H9 (cell line): ENCODE measurements around the gene MYO7B. TPM values are rescaled to one million over a fixed set of nuclear protein-coding genes. Genes with fewer than 3 reads are reported as not detected.

Experiments
- DNase-seq: peaks from one replicate; pipeline ENCODE4 v3.0.0-alpha.2; 2017
- H2AFZ ChIP-seq: one replicate; pipeline ENCODE4 v1.6.1; 2013; ENCODE audit warnings: mild to moderate bottlenecking, low read length, control low read depth, moderate library complexity
- H2AK5ac ChIP-seq: 2 replicates; pipeline ENCODE4 v1.6.1; 2013; ENCODE audit warnings: low read length, control low read depth, mixed read lengths; ENCODE audit not compliant: insufficient read length
- H2BK120ac ChIP-seq: one replicate; pipeline ENCODE4 v1.6.1; 2013; ENCODE audit warnings: low read depth, mild to moderate bottlenecking, low read length, control low read depth, inconsistent platforms; ENCODE audit not compliant: poor library complexity, severe bottlenecking
- H2BK12ac ChIP-seq: 2 replicates; pipeline ENCODE4 v1.6.1; 2013; ENCODE audit warnings: low read length, control low read depth, mixed read lengths, low read depth; ENCODE audit not compliant: insufficient read length
- H2BK15ac ChIP-seq: 2 replicates; pipeline ENCODE4 v1.6.1; 2013; ENCODE audit warnings: low read depth, low read length, control low read depth
- H2BK20ac ChIP-seq: one replicate; pipeline ENCODE4 v1.6.1; 2013; ENCODE audit warnings: low read depth, mild to moderate bottlenecking, low read length, control low read depth, inconsistent platforms; ENCODE audit not compliant: poor library complexity, severe bottlenecking
- H2BK5ac ChIP-seq: 2 replicates; pipeline ENCODE4 v1.6.1; 2013; ENCODE audit warnings: low read length, control low read depth, mixed read lengths; ENCODE audit not compliant: insufficient read length
- H3K14ac ChIP-seq: 2 replicates; pipeline ENCODE4 v1.6.1; 2013; ENCODE audit warnings: low read length, control low read depth; ENCODE audit not compliant: insufficient read depth
- H3K18ac ChIP-seq: 2 replicates; pipeline ENCODE4 v1.6.1; 2013; ENCODE audit warnings: low read depth, mild to moderate bottlenecking, mixed read lengths, low read length, control low read depth; ENCODE audit not compliant: insufficient read length
- H3K23ac ChIP-seq: 2 replicates; pipeline ENCODE4 v1.6.1; 2013; ENCODE audit warnings: low read length, control low read depth, mixed read lengths, low read depth; ENCODE audit not compliant: insufficient read length
- H3K23me2 ChIP-seq: 2 replicates; pipeline ENCODE4 v1.6.1; 2013; ENCODE audit warnings: low read depth, mild to moderate bottlenecking, mixed read lengths, low read length, control low read depth; ENCODE audit not compliant: insufficient read length, poor library complexity, severe bottlenecking
- H3K27ac ChIP-seq: 2 replicates; pipeline ENCODE4 v1.5.1; 2013; ENCODE audit warnings: low read length, control low read depth, mixed read lengths, low read depth; ENCODE audit not compliant: insufficient read length
- H3K27me3 ChIP-seq: 2 replicates; pipeline ENCODE4 v1.6.1; 2013; ENCODE audit warnings: low read length, control low read depth, inconsistent platforms; ENCODE audit not compliant: insufficient read depth
- H3K4ac ChIP-seq: 2 replicates; pipeline ENCODE4 v1.6.1; 2013; ENCODE audit warnings: low read depth, mild to moderate bottlenecking, control low read depth, inconsistent platforms, low read length, moderate library complexity
- H3K4me1 ChIP-seq: 2 replicates; pipeline ENCODE4 v1.6.1; 2013; ENCODE audit warnings: low read length, control low read depth, inconsistent platforms; ENCODE audit not compliant: insufficient read depth
- H3K4me2 ChIP-seq: 2 replicates; pipeline ENCODE4 v1.6.1; 2013; ENCODE audit warnings: low read length, control low read depth, mixed read lengths; ENCODE audit not compliant: insufficient read length, insufficient read depth
- H3K56ac ChIP-seq: 2 replicates; pipeline ENCODE4 v1.6.1; 2013; ENCODE audit warnings: low read depth, mild to moderate bottlenecking, mixed read lengths, low read length, control low read depth; ENCODE audit not compliant: insufficient read length
- H3K79me1 ChIP-seq: 2 replicates; pipeline ENCODE4 v1.6.1; 2013; ENCODE audit warnings: low read depth, mild to moderate bottlenecking, moderate library complexity, low read length, control low read depth, inconsistent platforms; ENCODE audit not compliant: insufficient read depth, poor library complexity, severe bottlenecking
- H3K79me2 ChIP-seq: 2 replicates; pipeline ENCODE4 v1.6.1; 2013; ENCODE audit warnings: low read length, control low read depth, inconsistent platforms; ENCODE audit not compliant: insufficient read depth
- H3K9ac ChIP-seq: 2 replicates; pipeline ENCODE4 v1.6.1; 2013; ENCODE audit warnings: low read length, control low read depth, mixed read lengths; ENCODE audit not compliant: insufficient read length; ENCODE audit errors: extremely low read depth
- H3K9me3 ChIP-seq: one replicate; pipeline ENCODE4 v1.6.1; 2013; ENCODE audit warnings: low read depth, low read length, inconsistent platforms; ENCODE audit not compliant: control insufficient read depth
- H3T11ph ChIP-seq: one replicate; pipeline ENCODE4 v1.6.1; 2013; ENCODE audit warnings: mild to moderate bottlenecking, low read length, control low read depth, inconsistent platforms
- H4K20me1 ChIP-seq: one replicate; pipeline ENCODE4 v1.6.1; 2013; ENCODE audit not compliant: control insufficient read depth, insufficient read length, insufficient read depth
- H4K5ac ChIP-seq: 2 replicates; pipeline ENCODE4 v1.6.1; 2013; ENCODE audit warnings: low read depth, mild to moderate bottlenecking, mixed read lengths, low read length, control low read depth; ENCODE audit not compliant: insufficient read length
- H4K8ac ChIP-seq: replicated peaks from 2 replicates; pipeline ENCODE4 v1.6.1; 2013; ENCODE audit warnings: low read length, control low read depth, mixed read lengths, low read depth; ENCODE audit not compliant: insufficient read length
- H4K91ac ChIP-seq: 2 replicates; pipeline ENCODE4 v1.6.1; 2013; ENCODE audit warnings: low read depth, mild to moderate bottlenecking, moderate library complexity, mixed read lengths, low read length, control low read depth; ENCODE audit not compliant: insufficient read length
- H3K27ac Mint-ChIP-seq, 3 experiments: 2 replicates in 2 of 3; 3 replicates in 1 of 3; pipeline ENCODE4 v1.8.0; 2020 to 2021; ENCODE audit warnings: mixed read lengths in 3 of 3, mild to moderate bottlenecking in 1 of 3, moderate library complexity in 1 of 3
- H3K27me3 Mint-ChIP-seq: 2 replicates; pipeline ENCODE4 v1.8.0; 2021; ENCODE audit warnings: low read depth, mild to moderate bottlenecking, moderate library complexity, mixed read lengths
- H3K36me3 Mint-ChIP-seq, 3 experiments: 2 replicates in 2 of 3; 3 replicates in 1 of 3; pipeline ENCODE4 v1.8.0; 2020 to 2021; ENCODE audit warnings: low read depth in 3 of 3, mixed read lengths in 3 of 3; ENCODE audit not compliant: insufficient read depth in 1 of 3
- H3K4me1 Mint-ChIP-seq, 2 experiments: 2 replicates each; pipeline ENCODE4 v1.8.0; 2020; ENCODE audit warnings: mixed read lengths in 2 of 2
- H3K4me3 Mint-ChIP-seq, 2 experiments: 2 replicates in 1 of 2; 3 replicates in 1 of 2; pipeline ENCODE4 v1.8.0; 2020 to 2021; ENCODE audit warnings: mild to moderate bottlenecking in 2 of 2, mixed read lengths in 2 of 2, moderate library complexity in 1 of 2
- H3K9me3 Mint-ChIP-seq, 2 experiments: 2 replicates in 1 of 2; 3 replicates in 1 of 2; pipeline ENCODE4 v1.8.0; 2020; ENCODE audit warnings: mild to moderate bottlenecking in 2 of 2, mixed read lengths in 2 of 2, moderate library complexity in 1 of 2
- WGBS: extraction: QIAGEN DNeasy Blood & Tissue Kit; methylation state at CpG from one replicate; pipeline ENCODE4 v1.1.7; 2013; ENCODE audit warnings: missing lambda C conversion rate, low lambda C conversion rate, mixed read lengths; ENCODE audit not compliant: insufficient read length; ENCODE audit errors: extremely low coverage; 5-methylcytosine and 5-hydroxymethylcytosine counted together
- total RNA-seq: library from RNA; stranded (reverse); gene quantifications from 2 replicates; pipeline ENCODE4 v1.2.1, GENCODE V29; 2021
- TF ChIP-seq, protein P1 (sequence below): fragments of 200-600 bp; sonication (generic); conservative IDR thresholded peaks from 3 replicates; pipeline ENCODE4 v1.8.0; 2021; ENCODE audit warnings: antibody characterized with exemption, mild to moderate bottlenecking

The MYO7B gene
- total RNA-seq, 1 experiment from 2014 or later: not detected

DNA sequence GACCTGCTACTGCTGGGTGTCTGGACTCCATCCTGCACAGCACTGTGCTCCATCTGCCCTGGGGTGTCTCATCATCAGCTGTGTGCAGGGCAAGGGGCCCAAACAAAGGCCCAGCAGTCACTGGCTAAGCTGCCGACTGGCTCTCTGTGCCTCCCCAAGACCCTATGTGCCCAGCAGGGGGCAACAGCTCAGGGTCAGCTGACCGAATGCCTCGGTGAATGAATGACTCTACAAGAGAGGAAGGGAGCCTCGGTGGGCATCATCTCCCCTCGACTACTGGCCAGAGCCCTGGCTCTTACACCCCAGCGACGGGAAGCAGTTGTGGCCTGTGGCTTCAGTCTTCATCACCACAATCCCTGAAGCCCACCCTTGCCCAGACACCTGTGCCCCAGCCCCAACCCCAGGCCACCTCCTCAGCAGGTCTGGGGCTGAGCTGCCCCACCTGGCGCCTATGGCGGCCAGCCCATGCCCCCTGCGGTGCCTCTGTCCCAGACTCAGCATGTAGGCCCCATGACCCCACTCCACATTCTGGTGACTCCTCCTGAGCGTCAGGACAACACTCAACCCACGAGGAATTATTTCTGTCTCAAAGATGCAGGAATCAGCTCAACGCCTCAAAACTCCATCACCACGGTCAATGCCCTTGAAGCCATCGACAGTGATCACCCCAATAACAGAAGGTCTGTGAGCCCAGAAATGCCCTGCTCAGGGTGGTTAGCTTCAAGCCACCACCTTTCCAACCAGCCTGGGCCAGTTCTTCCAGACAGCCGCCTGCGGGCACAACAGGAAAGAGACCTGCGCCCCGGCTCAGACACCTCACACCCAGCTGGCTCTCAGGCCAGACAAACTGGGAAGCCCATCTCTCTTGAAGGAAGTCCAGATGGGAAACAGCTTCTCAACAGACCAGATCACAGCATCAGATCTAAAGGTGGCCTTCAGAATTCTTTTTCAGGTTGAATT, 108.9 kb downstream of the MYO7B start:
- DNase-seq: no peak

More for the DNA sequence above, 108.9 kb downstream of the MYO7B start:
- Histone ChIP-seq H3K4me2 (no peak overlapping the region), H2BK120ac (no peak overlapping the region), H2BK20ac (no peak overlapping the region), H3K14ac (no peak overlapping the region), H4K8ac (no peak overlapping the region), H2BK15ac (no peak overlapping the region), H2BK5ac (no peak overlapping the region), H3K27me3 (no peaks in the 10 kb centered on the region), H2AK5ac (no peak overlapping the region), H3K4ac (no peak overlapping the region), H3K56ac (no peak overlapping the region), H3T11ph (no peak overlapping the region), H2BK12ac (no peak overlapping the region), H3K23me2 (peaks cover 1% of the 10 kb centered on the region), H4K20me1 (no peaks in the 10 kb centered on the region), H3K79me2 (no peaks in the 10 kb centered on the region), H3K23ac (no peak overlapping the region), H4K91ac (no peak overlapping the region), H2AFZ (no peak overlapping the region), H3K9me3 (no peaks in the 10 kb centered on the region), H3K4me1 (no peaks in the 10 kb centered on the region), H3K27ac (no peak overlapping the region), H3K9ac (no peak overlapping the region), H3K79me1 (no peaks in the 10 kb centered on the region), H3K18ac (no peak overlapping the region), H4K5ac (no peak overlapping the region)
- Mint-ChIP-seq H3K27ac (peak overlapping the region in 1 of 3 experiments; percentile 52; a peak in 2 of 7 replicates), H3K36me3 (no peaks in the 10 kb centered on the region), H3K4me1 (peaks cover 5 to 15% of the 10 kb centered on the region in 2 experiments), H3K9me3 (no peaks in the 10 kb centered on the region), H3K27me3 (peaks cover 2% of the 10 kb centered on the region; the same call in 1 of the 2 replicates), H3K4me3 (no peak overlapping the region)
- no CpG with 5 or more reads among the region's 19 CpGs for WGBS
- TF ChIP-seq, protein P1, sequence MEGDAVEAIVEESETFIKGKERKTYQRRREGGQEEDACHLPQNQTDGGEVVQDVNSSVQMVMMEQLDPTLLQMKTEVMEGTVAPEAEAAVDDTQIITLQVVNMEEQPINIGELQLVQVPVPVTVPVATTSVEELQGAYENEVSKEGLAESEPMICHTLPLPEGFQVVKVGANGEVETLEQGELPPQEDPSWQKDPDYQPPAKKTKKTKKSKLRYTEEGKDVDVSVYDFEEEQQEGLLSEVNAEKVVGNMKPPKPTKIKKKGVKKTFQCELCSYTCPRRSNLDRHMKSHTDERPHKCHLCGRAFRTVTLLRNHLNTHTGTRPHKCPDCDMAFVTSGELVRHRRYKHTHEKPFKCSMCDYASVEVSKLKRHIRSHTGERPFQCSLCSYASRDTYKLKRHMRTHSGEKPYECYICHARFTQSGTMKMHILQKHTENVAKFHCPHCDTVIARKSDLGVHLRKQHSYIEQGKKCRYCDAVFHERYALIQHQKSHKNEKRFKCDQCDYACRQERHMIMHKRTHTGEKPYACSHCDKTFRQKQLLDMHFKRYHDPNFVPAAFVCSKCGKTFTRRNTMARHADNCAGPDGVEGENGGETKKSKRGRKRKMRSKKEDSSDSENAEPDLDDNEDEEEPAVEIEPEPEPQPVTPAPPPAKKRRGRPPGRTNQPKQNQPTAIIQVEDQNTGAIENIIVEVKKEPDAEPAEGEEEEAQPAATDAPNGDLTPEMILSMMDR: 0 out of 3 replicates have a peak, but pooled peaks have one; percentile 15
